Mesothelial cell of epicardium (in vitro differentiated cells): ENCODE data around the gene CCL2. TPM values are rescaled to one million over a fixed set of nuclear protein-coding genes. Genes with fewer than 3 reads are reported as not detected.

Source experiments
- DNase-seq, 2 experiments: peaks; one replicate each; pipeline ENCODE4 v3.0.0; 2021; ENCODE audit warnings: low spot score in 2 of 2; ENCODE audit not compliant: unreplicated experiment in 2 of 2
- H3K27ac Mint-ChIP-seq: 2 replicates; pipeline ENCODE4 v1.8.0; 2021; ENCODE audit warnings: mixed read lengths
- H3K27me3 Mint-ChIP-seq: 2 replicates; pipeline ENCODE4 v1.8.0; 2021; ENCODE audit warnings: low read depth, mixed read lengths
- H3K36me3 Mint-ChIP-seq: 2 replicates; pipeline ENCODE4 v1.8.0; 2021; ENCODE audit warnings: mixed read lengths
- H3K4me1 Mint-ChIP-seq: 2 replicates; pipeline ENCODE4 v1.8.0; 2021; ENCODE audit warnings: mixed read lengths
- H3K4me3 Mint-ChIP-seq: 2 replicates; pipeline ENCODE4 v1.8.0; 2021; ENCODE audit warnings: mild to moderate bottlenecking, moderate library complexity, mixed read lengths
- H3K9me3 Mint-ChIP-seq: 2 replicates; pipeline ENCODE4 v1.8.0; 2021; ENCODE audit warnings: mixed read lengths
- CTCF ChIP-seq: fragments of 200-600 bp; sonication (generic); IDR thresholded peaks from one replicate; pipeline ENCODE4 v1.5.0; 2021; ENCODE audit warnings: antibody characterized with exemption; ENCODE audit not compliant: unreplicated experiment
- total RNA-seq: library from RNA; stranded (reverse); gene quantifications from 3 replicates; pipeline ENCODE4 v1.2.1, GENCODE V29; 2021

CCL2 gene
- total RNA-seq, 1 donor from 2014 or later = 53.5 TPM

- H3K4me3 Mint-ChIP-seq = peak overlapping the region; percentile 11
- H3K27me3 Mint-ChIP-seq = peaks cover 3% of the 10 kb centered on the region
- peak overlapping the region; percentile 98 for H3K27ac Mint-ChIP-seq
Observed at GRCh38 chr17:34252444-34253138, 2.5 kb upstream of the CCL2 start.

GRCh38 chr17:34253139-34253525, 2.0 kb upstream of the CCL2 start:
- peak overlapping the region; percentile 11 for H3K4me3 Mint-ChIP-seq
- H3K4me1 Mint-ChIP-seq = peaks cover 66% of the 10 kb centered on the region
- H3K27ac Mint-ChIP-seq = peak overlapping the region; percentile 98
- H3K27me3 Mint-ChIP-seq = no peaks in the 10 kb centered on the region
- no peak for DNase-seq
- no peaks in the 10 kb centered on the region for H3K9me3 Mint-ChIP-seq
- no peak for TF ChIP-seq CTCF
- no peaks in the 10 kb centered on the region for H3K36me3 Mint-ChIP-seq

More at GRCh38 chr17:34252444-34253138, 2.5 kb upstream of the CCL2 start:
- H3K4me1 Mint-ChIP-seq = peaks cover 66% of the 10 kb centered on the region
- peak; percentile 69 to 89 for DNase-seq
- no peaks in the 10 kb centered on the region for H3K36me3 Mint-ChIP-seq
- TF ChIP-seq CTCF = no peak
- no peaks in the 10 kb centered on the region for H3K9me3 Mint-ChIP-seq

GRCh38 chr17:34254146-34254545, 939 bp upstream of the CCL2 start:
- Mint-ChIP-seq H3K27me3 (peaks cover 5% of the 10 kb centered on the region), H3K36me3 (no peaks in the 10 kb centered on the region), H3K9me3 (no peaks in the 10 kb centered on the region), H3K4me3 (no peak overlapping the region), H3K27ac (peak overlapping the region; percentile 98), H3K4me1 (peaks cover 58% of the 10 kb centered on the region)
- TF ChIP-seq CTCF = no peak
- no peak for DNase-seq

GRCh38 chr17:34255381-34255732, 272 bp downstream of the CCL2 start:
- no peak for TF ChIP-seq CTCF
- no peaks in the 10 kb centered on the region for H3K9me3 Mint-ChIP-seq
- H3K27me3 Mint-ChIP-seq = peaks cover 11% of the 10 kb centered on the region
- no peak for DNase-seq
- no peaks in the 10 kb centered on the region for H3K36me3 Mint-ChIP-seq
- peaks cover 52% of the 10 kb centered on the region for H3K4me1 Mint-ChIP-seq
- peak overlapping the region; percentile 98 for H3K27ac Mint-ChIP-seq
- peak overlapping the region; percentile 68 for H3K4me3 Mint-ChIP-seq

- H3K4me3 Mint-ChIP-seq = peak overlapping the region; percentile 68
- H3K27me3 Mint-ChIP-seq = peaks cover 15% of the 10 kb centered on the region
- no peak for TF ChIP-seq CTCF
- no peaks in the 10 kb centered on the region for H3K9me3 Mint-ChIP-seq
- peak overlapping the region; percentile 98 for H3K27ac Mint-ChIP-seq
- DNase-seq = no peak
- H3K36me3 Mint-ChIP-seq = no peaks in the 10 kb centered on the region
- peaks cover 47% of the 10 kb centered on the region for H3K4me1 Mint-ChIP-seq
Observed at GRCh38 chr17:34255841-34256240, 756 bp downstream of the CCL2 start.
